Measurements from ENCODE around the gene MRPL18.
A peak's percentile ranks its signal among the peaks of the same experiment; 100 is the strongest.
"Not testable (repeated sequence)": the region's sequence is repeated elsewhere in the genome, so short reads cannot be mapped to it uniquely, and the experiment has no call there.

MRPL18 gene

DNA sequence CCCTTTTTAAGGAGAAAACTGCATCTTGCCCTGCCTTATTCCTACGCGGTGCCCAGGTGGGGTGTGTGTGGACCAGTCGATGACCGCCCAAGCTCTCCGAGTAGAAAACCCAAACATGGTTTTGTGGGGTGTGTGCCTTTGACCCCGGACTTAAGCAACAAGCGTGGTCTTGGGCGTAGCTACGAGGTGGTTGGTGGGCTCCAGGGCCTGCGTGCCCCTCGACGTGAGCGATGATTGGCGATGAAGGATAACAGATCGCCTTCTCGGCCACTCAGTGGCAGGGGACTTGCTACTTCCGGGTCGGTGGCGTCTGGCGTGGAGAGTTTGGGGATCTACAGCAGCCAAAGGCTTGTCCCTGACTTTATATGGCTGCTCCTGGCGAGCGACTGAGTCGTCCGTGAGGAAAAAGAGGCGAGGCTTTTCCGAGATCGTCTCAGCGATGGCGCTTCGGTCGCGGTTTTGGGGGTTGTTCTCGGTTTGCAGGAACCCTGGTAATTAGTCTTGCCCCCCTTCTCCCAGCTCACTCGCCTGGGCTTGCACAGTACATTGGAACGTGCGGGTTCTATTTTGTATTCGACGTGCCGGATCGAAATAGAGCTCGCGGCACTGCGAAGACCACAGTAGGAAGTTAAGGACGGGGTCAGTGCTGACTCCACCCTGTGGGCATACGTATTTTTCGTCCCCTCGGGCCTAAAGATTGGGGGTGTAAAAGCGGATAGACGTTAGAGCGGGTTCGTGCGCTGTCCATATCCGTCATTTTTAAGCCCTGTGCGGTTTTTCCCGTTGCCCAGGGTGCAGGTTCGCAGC, at the start of gene MRPL18:
Gene MRPL18 (plus strand): TSS at position 319 of the 807 bp plus-strand sequence. CDS start 121 bp downstream, at position 440.
- peak; percentile 98 for DNase-seq

GRCh38 chr6:159742165-159742564, 48.1 kb upstream of the MRPL18 start:
- no peak for DNase-seq

DNA sequence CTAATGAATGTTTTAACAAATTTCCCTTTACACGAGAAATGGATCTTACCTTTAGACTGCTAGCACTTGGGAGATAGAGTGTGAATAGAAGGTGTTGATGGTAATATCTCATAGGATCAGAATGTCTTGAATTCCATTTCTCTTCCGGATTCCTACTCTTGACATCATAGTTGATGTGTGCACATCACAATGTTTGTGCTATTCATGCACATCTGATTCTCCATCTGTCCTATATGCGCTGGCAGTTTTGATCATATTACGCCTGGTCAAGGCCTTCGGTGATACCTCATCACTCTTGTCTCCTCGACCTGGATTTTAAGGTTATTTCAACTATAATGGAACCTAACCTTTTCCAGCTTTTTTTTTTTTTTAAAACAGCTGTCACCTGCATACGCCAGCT, 45.2 kb upstream of the MRPL18 start:
- no peak for DNase-seq

- no peak for DNase-seq
Observed at GRCh38 chr6:159746759-159747158, 43.5 kb upstream of the MRPL18 start.

- not testable (repeated sequence) for DNase-seq
Observed at GRCh38 chr6:159748127-159748526, 42.1 kb upstream of the MRPL18 start.

- no peak for DNase-seq
Observed at GRCh38 chr6:159751448-159751847, 38.8 kb upstream of the MRPL18 start.

DNA sequence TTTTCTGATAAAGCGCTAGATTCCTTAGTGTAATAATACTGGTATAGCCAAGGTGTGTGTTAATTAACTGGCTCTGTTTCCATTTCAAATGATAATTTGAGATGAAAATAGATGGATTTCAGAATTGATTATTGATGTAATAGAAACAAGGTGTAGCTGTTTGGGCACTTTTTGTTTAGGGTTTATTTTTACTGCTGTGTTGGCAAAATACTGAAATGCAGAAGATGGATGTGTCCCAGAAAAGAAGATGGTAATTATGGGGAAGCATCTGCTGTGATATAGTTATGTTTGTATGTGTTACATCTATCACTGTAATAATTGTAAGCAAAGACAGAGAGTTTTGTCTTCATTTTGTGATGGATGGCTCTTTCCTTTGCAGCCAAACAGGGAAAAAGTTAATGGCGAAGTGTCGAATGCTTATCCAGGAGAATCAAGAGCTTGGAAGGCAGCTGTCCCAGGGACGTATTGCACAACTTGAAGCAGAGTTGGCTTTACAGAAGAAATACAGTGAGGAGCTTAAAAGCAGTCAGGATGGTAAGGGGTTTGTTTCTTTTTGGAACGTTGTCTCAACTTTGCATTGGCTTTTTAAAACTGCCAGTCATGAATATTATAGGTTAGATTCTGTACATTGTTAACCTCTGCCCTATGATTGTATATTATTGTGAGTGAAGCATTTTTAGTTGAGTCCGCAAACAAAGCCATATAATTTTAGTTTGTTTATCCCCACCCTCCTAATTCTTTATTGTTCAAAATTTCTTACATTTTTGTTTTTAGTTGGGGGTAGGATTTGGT, 37.0 kb upstream of the MRPL18 start:
- no peak for DNase-seq

DNA sequence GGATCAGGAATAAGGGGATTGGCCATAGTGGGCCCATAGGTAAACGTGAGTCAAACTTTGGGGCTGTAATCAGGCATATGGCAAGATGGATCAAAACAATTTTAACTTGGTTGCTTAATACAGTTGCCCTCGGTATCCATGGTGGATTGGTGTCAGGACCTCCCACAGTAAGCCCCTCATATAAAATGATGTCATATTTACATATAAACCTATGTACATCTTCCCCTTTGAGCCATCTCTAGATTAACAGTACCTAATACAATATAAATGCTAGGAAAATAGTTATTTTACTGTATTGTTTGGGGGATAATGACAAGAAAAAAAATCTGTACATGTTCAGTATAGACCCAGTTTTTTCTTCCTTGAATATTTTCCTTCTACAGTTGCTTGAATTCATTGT, 35.9 kb upstream of the MRPL18 start:
- DNase-seq, result no peak

DNA sequence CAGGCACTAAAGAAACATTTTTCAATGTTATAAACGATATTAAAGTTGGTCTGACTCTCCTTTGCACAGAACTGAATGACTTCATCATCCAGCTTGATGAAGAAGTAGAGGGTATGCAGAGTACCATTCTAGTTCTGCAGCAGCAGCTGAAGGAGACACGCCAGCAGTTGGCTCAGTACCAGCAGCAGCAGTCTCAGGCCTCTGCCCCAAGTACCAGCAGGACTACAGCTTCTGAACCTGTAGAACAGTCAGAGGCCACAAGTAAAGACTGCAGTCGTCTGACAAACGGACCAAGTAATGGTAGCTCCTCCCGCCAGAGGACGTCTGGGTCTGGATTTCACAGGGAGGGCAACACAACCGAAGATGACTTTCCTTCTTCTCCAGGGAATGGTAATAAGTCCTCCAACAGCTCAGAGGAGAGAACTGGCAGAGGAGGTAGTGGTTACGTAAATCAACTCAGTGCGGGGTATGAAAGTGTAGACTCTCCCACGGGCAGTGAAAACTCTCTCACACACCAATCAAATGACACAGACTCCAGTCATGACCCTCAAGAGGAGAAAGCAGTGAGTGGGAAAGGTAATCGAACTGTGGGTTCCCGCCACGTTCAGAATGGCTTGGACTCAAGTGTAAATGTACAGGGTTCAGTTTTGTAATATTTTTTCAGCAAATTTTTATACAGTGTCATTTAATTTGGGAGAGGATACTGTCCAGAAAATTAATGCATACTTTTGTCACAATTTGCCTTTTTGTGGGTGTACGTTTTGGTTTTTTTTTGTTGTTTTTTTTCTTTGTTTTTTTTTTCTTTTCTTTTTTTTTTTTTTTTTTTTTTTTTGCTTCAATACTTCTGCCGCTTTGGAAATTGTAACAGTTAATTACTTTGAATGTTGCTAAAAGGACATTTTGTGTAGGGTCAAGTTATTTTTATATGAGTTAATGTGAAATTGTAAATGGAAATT, 35.0 kb upstream of the MRPL18 start:
- DNase-seq, result no peak

DNA sequence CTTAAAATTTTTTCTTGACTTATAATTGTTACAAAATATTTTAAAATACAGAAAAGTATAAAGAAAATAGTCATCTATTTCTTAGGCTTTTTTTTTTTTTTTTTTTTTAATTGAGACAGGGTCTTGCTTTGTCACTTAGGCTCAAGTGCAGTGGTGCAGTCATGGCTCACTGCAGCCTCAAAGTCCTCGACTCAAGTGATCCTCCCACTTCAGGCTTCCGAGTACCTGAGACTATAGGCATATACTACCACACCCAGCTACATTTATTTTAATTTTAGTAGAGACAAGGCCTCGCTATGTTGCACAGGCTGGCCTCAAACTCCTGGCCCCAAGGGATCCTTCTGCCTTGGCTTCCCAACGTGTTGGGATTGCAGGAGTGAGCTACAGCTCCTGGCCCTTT, 33.8 kb upstream of the MRPL18 start:
- no peak for DNase-seq

DNA sequence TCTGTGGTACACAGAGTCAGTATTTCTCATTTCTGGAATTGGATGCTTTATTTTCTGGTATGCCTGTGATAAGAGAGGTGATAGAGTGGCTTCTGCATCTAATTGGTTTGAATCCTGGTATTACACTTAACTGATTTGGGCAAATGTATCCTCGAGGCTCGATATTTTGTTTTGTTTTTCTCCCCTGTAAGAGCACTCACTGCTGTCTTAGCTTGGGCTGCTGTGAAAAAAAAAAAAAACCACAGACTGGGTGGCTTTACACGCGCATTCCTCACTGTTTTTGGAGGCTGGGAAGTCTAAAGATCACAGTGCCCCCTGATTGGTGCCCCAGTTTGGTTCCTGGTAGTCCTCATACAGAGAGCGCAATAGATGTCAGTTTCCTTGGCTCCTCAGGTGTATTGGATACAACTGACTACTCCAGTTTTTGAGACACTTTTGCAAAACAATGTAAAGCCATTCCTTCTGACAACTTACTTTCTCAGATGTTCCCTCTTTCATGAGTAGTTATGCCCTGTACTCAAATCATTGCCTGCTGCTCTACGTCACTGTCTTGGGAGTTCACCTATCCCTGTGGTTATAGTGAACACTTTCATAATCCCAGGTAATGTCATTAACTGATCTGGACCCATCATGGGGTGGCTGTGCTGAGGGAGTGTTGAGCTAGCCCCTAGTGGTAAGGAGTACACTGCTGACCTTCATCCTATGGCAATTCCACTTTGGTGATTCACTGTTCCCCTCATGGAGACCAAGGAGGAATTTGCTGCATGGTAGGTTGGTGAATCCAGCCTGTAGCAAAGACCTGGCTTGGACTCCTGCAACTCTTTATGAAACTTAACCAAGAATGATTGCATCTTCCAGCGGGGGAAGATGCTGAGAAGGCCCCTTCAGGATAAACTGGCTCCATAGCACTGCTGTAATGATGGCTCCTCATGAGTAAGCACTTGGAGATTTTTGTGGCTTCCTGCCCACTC, 32.0 kb upstream of the MRPL18 start:
- no peak for DNase-seq

DNA sequence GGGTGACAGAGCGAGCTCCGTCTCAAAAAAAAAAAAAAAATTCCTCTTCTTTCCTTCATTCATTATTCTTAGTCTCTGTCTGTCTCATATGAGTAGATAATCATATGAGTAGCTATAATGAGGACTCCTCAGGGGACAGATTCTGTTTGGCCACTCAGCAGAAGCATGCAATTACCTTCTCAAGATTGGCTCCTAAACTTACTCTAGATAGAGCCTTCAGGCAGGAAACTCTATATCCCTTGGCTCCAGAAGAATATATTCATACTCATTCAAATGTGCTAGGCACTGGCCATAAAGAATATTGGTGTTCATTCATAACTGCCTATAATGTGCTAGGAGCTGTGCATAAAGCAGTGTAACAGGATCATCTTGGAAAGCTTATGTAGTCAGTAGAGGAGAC, 30.6 kb upstream of the MRPL18 start:
- no peak for DNase-seq

- no peak for DNase-seq
Observed at GRCh38 chr6:159760602-159761057, 29.6 kb upstream of the MRPL18 start.

GRCh38 chr6:159761129-159761872, 29.0 kb upstream of the MRPL18 start:
- DNase-seq, result no peak

GRCh38 chr6:159761873-159762680, 28.2 kb upstream of the MRPL18 start, which contains the start of gene ACAT2:
Gene ACAT2, plus strand, starts transcription at chr6:159762045. Its CDS starts 43 bp downstream, at chr6:159762088.
- DNase-seq, result peak; percentile 97

DNA sequence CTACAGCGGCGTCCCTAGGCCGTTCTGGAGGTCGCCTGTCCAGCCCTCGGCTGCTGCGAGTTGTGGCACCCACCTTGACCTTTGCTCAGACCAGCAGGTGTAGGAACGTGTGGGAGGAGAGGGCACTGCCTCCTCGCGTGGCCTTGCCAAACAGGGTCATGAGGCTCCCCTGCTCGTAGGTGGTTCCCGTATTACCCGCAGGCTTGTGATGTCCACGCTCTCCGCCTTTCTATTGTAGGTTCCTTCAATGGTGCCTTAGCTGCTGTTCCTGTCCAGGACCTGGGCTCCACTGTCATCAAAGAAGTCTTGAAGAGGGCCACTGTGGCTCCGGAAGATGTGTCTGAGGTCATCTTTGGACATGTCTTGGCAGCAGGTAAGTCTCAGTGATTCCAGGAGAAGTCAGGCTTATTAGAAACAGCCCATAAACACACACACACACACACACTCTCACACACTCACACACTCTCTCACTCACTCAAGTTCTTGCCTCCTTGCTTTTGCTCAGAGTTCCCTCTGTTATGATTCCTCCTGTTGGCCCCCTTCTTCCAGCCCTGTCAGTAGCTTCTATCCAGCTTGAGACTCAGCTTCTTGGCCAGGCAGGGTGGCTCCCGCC, 27.5 kb upstream of the MRPL18 start:
- DNase-seq, result no peak

DNA sequence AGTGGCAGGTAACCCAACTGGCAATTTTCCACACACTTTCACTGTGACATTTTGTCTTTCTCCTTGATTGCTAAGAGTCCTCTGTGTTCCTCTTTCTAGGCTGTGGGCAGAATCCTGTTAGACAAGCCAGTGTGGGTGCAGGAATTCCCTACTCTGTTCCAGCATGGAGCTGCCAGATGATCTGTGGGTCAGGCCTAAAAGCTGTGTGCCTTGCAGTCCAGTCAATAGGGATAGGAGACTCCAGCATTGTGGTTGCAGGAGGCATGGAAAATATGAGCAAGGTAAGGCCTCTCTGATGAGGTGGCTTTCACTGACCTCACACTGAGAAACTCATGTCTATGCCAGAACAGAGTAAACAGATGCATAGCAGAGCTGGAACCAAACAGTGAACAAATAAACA, 23.4 kb upstream of the MRPL18 start:
- DNase-seq, result no peak

DNA sequence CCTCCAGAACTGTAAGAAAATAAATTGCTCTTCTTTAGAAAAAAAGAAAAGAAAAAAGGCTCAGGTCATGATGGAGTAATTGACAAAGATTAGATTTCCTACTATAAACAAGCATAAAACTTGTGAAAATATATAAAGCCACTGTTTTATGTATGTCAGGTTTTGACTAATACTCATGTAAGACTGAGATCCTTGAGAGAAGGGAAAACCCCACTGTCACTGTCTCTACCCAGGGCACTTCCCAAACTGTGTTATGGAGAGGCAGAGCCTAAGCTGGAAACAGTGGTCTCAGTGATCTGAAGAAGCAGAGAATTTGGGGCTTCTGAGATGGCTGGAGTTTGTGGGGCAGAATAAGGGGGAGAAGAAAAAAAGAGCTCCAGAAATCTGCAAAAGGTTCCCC, 20.8 kb upstream of the MRPL18 start:
- DNase-seq, result no peak

DNA sequence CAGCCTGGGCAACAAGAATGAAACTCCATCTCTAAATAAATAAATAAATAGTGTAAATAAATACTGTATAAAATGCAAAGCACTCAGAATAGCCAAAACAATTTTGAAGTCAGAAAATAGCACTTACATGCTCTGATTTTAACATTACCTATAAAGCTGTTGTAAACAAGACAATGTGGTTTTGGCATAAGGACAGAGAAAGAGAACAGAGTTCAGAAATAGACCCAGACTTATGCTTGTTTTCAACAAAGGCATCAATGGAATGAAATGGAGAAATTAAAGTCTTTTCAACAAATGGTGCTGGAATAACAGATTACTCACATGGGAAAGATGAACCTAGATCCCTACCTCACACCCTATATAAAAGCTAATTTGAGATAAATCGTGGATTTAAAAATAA, 18.1 kb upstream of the MRPL18 start:
- no peak for DNase-seq
